Fibroblast of lung (primary cell): ENCODE results near the gene RABGAP1L. TPM values are rescaled to one million over a fixed set of nuclear protein-coding genes. Genes with fewer than 3 reads are reported as not detected.
"Not testable (repeated sequence)": the region's sequence is repeated elsewhere in the genome, so short reads cannot be mapped to it uniquely, and the experiment has no call there.

Source experiments
- DNase-seq, 2 donors: peaks; one replicate each; pipeline versions ENCODE4 v3.0.0 to v3.0.0-alpha.2; 2010; ENCODE audit warnings: low read depth in 2 of 2
- H2AFZ ChIP-seq: 2 replicates; pipeline ENCODE4 v1.5.1; 2012; ENCODE audit warnings: low read length, control low read depth, inconsistent platforms
- H3K27ac ChIP-seq: 2 replicates; pipeline ENCODE4 v1.5.1; 2011; ENCODE audit warnings: low read length, control low read depth; ENCODE audit not compliant: insufficient read depth
- H3K27me3 ChIP-seq: 2 replicates; pipeline ENCODE4 v1.5.1; 2011; ENCODE audit warnings: mild to moderate bottlenecking, low read length; ENCODE audit not compliant: control insufficient read depth, insufficient read depth
- H3K36me3 ChIP-seq: 2 replicates; pipeline ENCODE4 v1.5.1; 2011; ENCODE audit warnings: low read length; ENCODE audit not compliant: control insufficient read depth, insufficient read depth
- H3K4me1 ChIP-seq: 2 replicates; pipeline ENCODE4 v1.5.1; 2011; ENCODE audit warnings: low read length; ENCODE audit not compliant: control insufficient read depth, insufficient read depth; ENCODE audit errors: extremely low read depth
- H3K4me2 ChIP-seq: 2 replicates; pipeline ENCODE4 v1.5.1; 2011; ENCODE audit warnings: low read length, control low read depth; ENCODE audit not compliant: insufficient read depth; ENCODE audit errors: extremely low read depth
- H3K4me3 ChIP-seq, 4 experiments: fragments of 200-600 bp in 1 of 4; sonication (generic) in 1 of 4; replicated peaks in 1 of 4; 2 replicates each; pipeline ENCODE4 v1.5.1; 2011 to 2016; ENCODE audit warnings: low read length in 4 of 4, low read depth in 3 of 4, mild to moderate bottlenecking in 3 of 4, control low read depth in 2 of 4, inconsistent platforms in 1 of 4, mixed read lengths in 1 of 4; ENCODE audit not compliant: insufficient read depth in 1 of 4; ENCODE audit errors: control extremely low read depth in 1 of 4
- H3K79me2 ChIP-seq: 2 replicates; pipeline ENCODE4 v1.5.1; 2012; ENCODE audit warnings: mild to moderate bottlenecking, low read length, inconsistent platforms; ENCODE audit not compliant: control insufficient read depth, insufficient read depth
- H3K9ac ChIP-seq: 2 replicates; pipeline ENCODE4 v1.5.1; 2011; ENCODE audit warnings: mild to moderate bottlenecking, low read length, control low read depth; ENCODE audit not compliant: insufficient read depth
- H3K9me3 ChIP-seq: 2 replicates; pipeline ENCODE4 v1.5.1; 2012; ENCODE audit warnings: low read depth, low read length; ENCODE audit not compliant: control insufficient read depth, insufficient read depth
- H4K20me1 ChIP-seq: 2 replicates; pipeline ENCODE4 v1.5.1; 2011; ENCODE audit warnings: low read length; ENCODE audit not compliant: control insufficient read depth, insufficient read depth; ENCODE audit errors: extremely low read depth
- EZH2 ChIP-seq: IDR thresholded peaks from 2 replicates; pipeline ENCODE4 v1.5.1; 2012; ENCODE audit warnings: low read length, control low read depth, mild to moderate bottlenecking; ENCODE audit errors: missing control alignments
- polyA plus RNA-seq, 2 donors: library from polyadenylated mRNA; depleted of rRNA in 1 of 2; stranded (reverse) in 1 of 2; unstranded in 1 of 2; fragments of >200 nt; gene quantifications; 2 replicates each; pipeline ENCODE4 v1.2.1, GENCODE V29; 2011 to 2012; ENCODE audit warnings: missing spikeins in 1 of 2
- total RNA-seq: library from RNA; depleted of rRNA; stranded (reverse); fragments of >200 nt; gene quantifications from 2 replicates; pipeline ENCODE4 v1.2.1, GENCODE V29; 2014
- TF ChIP-seq, protein P1 (sequence below), 2 donors: IDR thresholded peaks in 1 of 2; conservative IDR thresholded peaks in 1 of 2; 1 replicate in 1 of 2; 2 replicates in 1 of 2; pipeline ENCODE4 v1.5.1; 2011 to 2012; ENCODE audit warnings: low read length in 2 of 2, control low read depth in 1 of 2, inconsistent platforms in 1 of 2, low read depth in 1 of 2, mild to moderate bottlenecking in 1 of 2

The RABGAP1L gene
- total and polyA plus RNA-seq, 2 donors (not counting 1 experiment from before 2014, with no cell fraction given) = 33.8 to 36.5 TPM

DNA sequence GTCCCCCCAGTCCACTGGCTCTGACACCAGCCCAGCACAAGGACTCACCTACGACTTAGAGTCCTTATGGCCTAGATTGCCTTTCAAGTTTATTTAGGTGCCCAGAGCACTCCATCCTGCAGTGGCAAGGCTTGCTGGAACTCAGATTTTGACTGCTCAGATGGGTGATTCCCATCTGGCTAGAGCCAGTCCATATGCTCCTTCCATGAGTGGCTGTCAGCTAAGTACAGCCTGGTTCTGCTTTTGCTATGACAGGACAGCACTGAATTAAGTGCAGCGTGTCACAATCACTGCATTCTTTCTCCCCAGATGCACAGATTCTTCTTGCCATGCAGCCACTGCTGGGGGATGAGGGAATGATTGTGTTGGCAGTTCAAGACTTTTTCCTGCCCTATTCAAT lies 332.3 kb downstream of the RABGAP1L start:
- no peaks in the 10 kb centered on the region for H4K20me1 ChIP-seq
- no peak overlapping the region for H3K4me2 ChIP-seq
- H3K27ac ChIP-seq = no peak overlapping the region
- no peak for DNase-seq
- TF ChIP-seq, protein P1, sequence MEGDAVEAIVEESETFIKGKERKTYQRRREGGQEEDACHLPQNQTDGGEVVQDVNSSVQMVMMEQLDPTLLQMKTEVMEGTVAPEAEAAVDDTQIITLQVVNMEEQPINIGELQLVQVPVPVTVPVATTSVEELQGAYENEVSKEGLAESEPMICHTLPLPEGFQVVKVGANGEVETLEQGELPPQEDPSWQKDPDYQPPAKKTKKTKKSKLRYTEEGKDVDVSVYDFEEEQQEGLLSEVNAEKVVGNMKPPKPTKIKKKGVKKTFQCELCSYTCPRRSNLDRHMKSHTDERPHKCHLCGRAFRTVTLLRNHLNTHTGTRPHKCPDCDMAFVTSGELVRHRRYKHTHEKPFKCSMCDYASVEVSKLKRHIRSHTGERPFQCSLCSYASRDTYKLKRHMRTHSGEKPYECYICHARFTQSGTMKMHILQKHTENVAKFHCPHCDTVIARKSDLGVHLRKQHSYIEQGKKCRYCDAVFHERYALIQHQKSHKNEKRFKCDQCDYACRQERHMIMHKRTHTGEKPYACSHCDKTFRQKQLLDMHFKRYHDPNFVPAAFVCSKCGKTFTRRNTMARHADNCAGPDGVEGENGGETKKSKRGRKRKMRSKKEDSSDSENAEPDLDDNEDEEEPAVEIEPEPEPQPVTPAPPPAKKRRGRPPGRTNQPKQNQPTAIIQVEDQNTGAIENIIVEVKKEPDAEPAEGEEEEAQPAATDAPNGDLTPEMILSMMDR (conservative IDR thresholded peaks at IDR 0.05 in 1 of 2, IDR thresholded peaks at IDR 0.05 in 1 of 2; ENCODE audit: low read depth in 1 of 2, low read length in 2 of 2) = no peak
- TF ChIP-seq EZH2 = no peak
- H3K36me3 ChIP-seq = no peaks in the 10 kb centered on the region
- no peaks in the 10 kb centered on the region for H3K9me3 ChIP-seq
- no peaks in the 10 kb centered on the region for H3K79me2 ChIP-seq
- H3K9ac ChIP-seq = no peak overlapping the region
- H3K27me3 ChIP-seq = no peaks in the 10 kb centered on the region
- H2AFZ ChIP-seq = no peak overlapping the region
- no peak overlapping the region for H3K4me3 ChIP-seq
- no peaks in the 10 kb centered on the region for H3K4me1 ChIP-seq

DNA sequence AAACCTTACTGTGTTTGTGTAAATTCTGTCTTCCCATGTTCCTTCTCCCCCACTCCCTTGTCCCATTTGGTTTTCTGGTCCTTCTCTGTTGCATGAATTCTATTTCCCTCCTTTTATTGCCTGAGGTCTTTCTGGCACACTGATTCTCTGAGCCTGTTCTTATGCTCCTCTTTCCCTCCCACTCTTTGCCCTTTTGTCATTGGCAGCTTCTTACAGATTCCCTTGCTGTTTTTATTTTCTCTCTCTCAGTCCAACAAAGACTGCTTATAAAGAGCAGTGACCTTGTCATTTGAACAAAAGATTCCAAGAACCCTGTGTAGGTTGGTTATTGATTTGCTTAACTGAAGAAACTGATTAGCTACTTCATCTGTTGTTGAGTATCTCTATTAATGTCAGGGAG lies 338.2 kb downstream of the RABGAP1L start:
- no peak for DNase-seq
- Histone ChIP-seq H3K27me3 (no peaks in the 10 kb centered on the region), H3K4me1 (no peaks in the 10 kb centered on the region), H3K9me3 (no peaks in the 10 kb centered on the region), H3K9ac (no peak overlapping the region), H3K4me2 (no peak overlapping the region), H4K20me1 (no peaks in the 10 kb centered on the region), H2AFZ (no peak overlapping the region), H3K4me3 (no peak overlapping the region), H3K79me2 (no peaks in the 10 kb centered on the region), H3K27ac (no peak overlapping the region), H3K36me3 (no peaks in the 10 kb centered on the region)
- TF ChIP-seq EZH2 = no peak
- TF ChIP-seq, protein P1 (conservative IDR thresholded peaks at IDR 0.05 in 1 of 2, IDR thresholded peaks at IDR 0.05 in 1 of 2; ENCODE audit: low read depth in 1 of 2, low read length in 2 of 2) = no peak

GRCh38 chr1:174516755-174517154 lies 357.4 kb downstream of the RABGAP1L start:
- not testable (repeated sequence) for H4K20me1 ChIP-seq, H3K4me3 ChIP-seq, H3K9me3 ChIP-seq, H3K27ac ChIP-seq, H2AFZ ChIP-seq, H3K4me1 ChIP-seq, H3K36me3 ChIP-seq, H3K4me2 ChIP-seq, H3K79me2 ChIP-seq, H3K27me3 ChIP-seq, H3K9ac ChIP-seq, DNase-seq
